Stimulated activated memory B cell treated with anti-CD40 and anti-IgM and Interleukin-4, amounts not matched to agents 10 μg/mL and 1 μg/mL and 100 μg/mL, for 72 hours (primary cell): Measurements from ENCODE around the gene OSBPL8.
"Not testable (repeated sequence)": the region's sequence is repeated elsewhere in the genome, so short reads cannot be mapped to it uniquely, and the experiment has no call there.

Experiments
- ATAC-seq: fragments of 150-1000 bp; cut with Tn5 transposase; 2 replicates; pipeline ENCODE4 v1.10.0; 2021
- H3K27ac Mint-ChIP-seq: one replicate; pipeline ENCODE4 v1.8.0; 2022; ENCODE audit warnings: mild to moderate bottlenecking, mixed read lengths
- H3K27me3 Mint-ChIP-seq: one replicate; pipeline ENCODE4 v1.8.0; 2022; ENCODE audit warnings: mixed read lengths
- H3K36me3 Mint-ChIP-seq: one replicate; pipeline ENCODE4 v1.8.0; 2022; ENCODE audit warnings: mixed read lengths
- H3K4me1 Mint-ChIP-seq: one replicate; pipeline ENCODE4 v1.8.0; 2022; ENCODE audit warnings: mixed read lengths
- H3K4me3 Mint-ChIP-seq: one replicate; pipeline ENCODE4 v1.8.0; 2022; ENCODE audit warnings: mild to moderate bottlenecking, moderate library complexity, mixed read lengths
- H3K9me3 Mint-ChIP-seq: one replicate; pipeline ENCODE4 v1.8.0; 2022; ENCODE audit warnings: mixed read lengths

Gene OSBPL8

GRCh38 chr12:76515271-76515670, 44.3 kb downstream of the OSBPL8 start:
- peaks cover 22% of the 10 kb centered on the region for H3K9me3 Mint-ChIP-seq
- no peak overlapping the region for H3K4me3 Mint-ChIP-seq
- peaks cover 65% of the 10 kb centered on the region for H3K4me1 Mint-ChIP-seq
- peak overlapping the region; percentile 57 for H3K27ac Mint-ChIP-seq
- no peaks in the 10 kb centered on the region for H3K27me3 Mint-ChIP-seq
- peaks cover 59% of the 10 kb centered on the region for H3K36me3 Mint-ChIP-seq
- no peak for ATAC-seq

DNA sequence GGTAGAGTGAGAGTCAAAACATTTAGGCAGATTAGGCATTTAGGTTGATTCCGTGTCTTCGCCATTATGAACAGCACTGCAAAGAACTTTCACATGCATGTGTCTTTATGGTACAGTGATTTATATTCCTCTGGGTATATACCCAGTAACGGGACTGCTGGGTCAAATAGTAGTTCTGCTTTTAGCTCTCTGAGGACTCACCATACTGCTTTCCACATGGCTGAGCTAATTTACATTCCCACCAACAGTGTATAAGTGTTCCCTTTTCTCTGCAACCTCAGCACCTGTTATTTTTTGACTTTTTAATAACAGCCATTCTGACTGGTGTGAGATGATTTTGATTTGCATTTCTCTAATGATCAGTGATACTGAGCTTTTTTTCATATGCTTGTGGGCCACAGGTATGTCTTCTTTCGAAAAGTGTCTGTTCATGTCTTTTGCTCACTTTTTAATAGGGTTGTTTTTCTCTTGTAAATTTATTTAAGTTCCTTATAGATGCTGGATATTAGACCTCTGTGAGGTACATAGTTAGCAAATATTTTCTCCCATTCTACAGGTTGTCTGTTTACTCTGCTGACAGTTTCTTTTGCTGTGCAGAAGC, 48.4 kb downstream of the OSBPL8 start:
- Mint-ChIP-seq H3K36me3 (peaks cover 32% of the 10 kb centered on the region), H3K4me1 (peaks cover 58% of the 10 kb centered on the region), H3K9me3 (peaks cover 16% of the 10 kb centered on the region), H3K27ac (peak overlapping the region; percentile 83)
- not testable (repeated sequence) for H3K4me3 Mint-ChIP-seq, H3K27me3 Mint-ChIP-seq
- ATAC-seq: peak; percentile 99

- peaks cover 38% of the 10 kb centered on the region for H3K4me1 Mint-ChIP-seq
- H3K4me3 Mint-ChIP-seq: no peak overlapping the region
- ATAC-seq: no peak
- H3K9me3 Mint-ChIP-seq: peaks cover 10% of the 10 kb centered on the region
- no peaks in the 10 kb centered on the region for H3K27me3 Mint-ChIP-seq
- H3K27ac Mint-ChIP-seq: peak overlapping the region; percentile 32
- peaks cover 33% of the 10 kb centered on the region for H3K36me3 Mint-ChIP-seq
Observed at GRCh38 chr12:76508128-76508980, 51.2 kb downstream of the OSBPL8 start.

- no peak overlapping the region for H3K4me3 Mint-ChIP-seq
- peaks cover 40% of the 10 kb centered on the region for H3K36me3 Mint-ChIP-seq
- H3K27me3 Mint-ChIP-seq: no peaks in the 10 kb centered on the region
- ATAC-seq: no peak
- H3K4me1 Mint-ChIP-seq: peaks cover 18% of the 10 kb centered on the region
- peaks cover 3% of the 10 kb centered on the region for H3K9me3 Mint-ChIP-seq
- H3K27ac Mint-ChIP-seq: peak overlapping the region; percentile 13
Observed at GRCh38 chr12:76506149-76506548, 53.4 kb downstream of the OSBPL8 start.

DNA sequence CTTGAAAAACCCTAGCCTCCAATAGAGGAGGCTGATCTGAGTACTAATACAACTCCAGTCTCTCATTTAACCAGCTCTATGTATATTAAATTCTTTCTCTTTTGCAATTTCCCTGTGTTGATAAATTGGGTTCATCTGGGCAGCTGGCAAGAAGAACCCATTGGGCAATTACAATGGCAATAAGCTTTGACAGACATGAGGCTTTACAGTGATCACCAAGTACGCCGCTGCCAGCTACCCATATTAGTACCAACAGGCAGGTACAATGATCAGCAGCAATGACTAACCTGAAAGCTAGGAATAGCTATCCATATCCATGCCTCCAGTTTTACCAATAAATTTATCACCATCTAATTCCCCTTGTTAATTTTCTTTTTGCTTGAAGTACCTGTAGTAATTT, 54.5 kb downstream of the OSBPL8 start:
- peaks cover 15% of the 10 kb centered on the region for H3K4me1 Mint-ChIP-seq
- peaks cover 3% of the 10 kb centered on the region for H3K9me3 Mint-ChIP-seq
- no peak overlapping the region for H3K27ac Mint-ChIP-seq
- no peak for ATAC-seq
- H3K27me3 Mint-ChIP-seq: no peaks in the 10 kb centered on the region
- no peak overlapping the region for H3K4me3 Mint-ChIP-seq
- H3K36me3 Mint-ChIP-seq: peaks cover 43% of the 10 kb centered on the region

- Mint-ChIP-seq H3K9me3 (peaks cover 2% of the 10 kb centered on the region), H3K4me1 (peaks cover 15% of the 10 kb centered on the region), H3K36me3 (peaks cover 47% of the 10 kb centered on the region), H3K4me3 (no peak overlapping the region), H3K27ac (no peak overlapping the region), H3K27me3 (no peaks in the 10 kb centered on the region)
- ATAC-seq: no peak
Observed at GRCh38 chr12:76504606-76505005, 55.0 kb downstream of the OSBPL8 start.

GRCh38 chr12:76503957-76504356, 55.6 kb downstream of the OSBPL8 start:
- Mint-ChIP-seq H3K4me1 (peaks cover 10% of the 10 kb centered on the region), H3K27ac (no peak overlapping the region), H3K36me3 (peaks cover 49% of the 10 kb centered on the region), H3K4me3 (no peak overlapping the region), H3K27me3 (no peaks in the 10 kb centered on the region), H3K9me3 (no peaks in the 10 kb centered on the region)
- ATAC-seq: no peak

DNA sequence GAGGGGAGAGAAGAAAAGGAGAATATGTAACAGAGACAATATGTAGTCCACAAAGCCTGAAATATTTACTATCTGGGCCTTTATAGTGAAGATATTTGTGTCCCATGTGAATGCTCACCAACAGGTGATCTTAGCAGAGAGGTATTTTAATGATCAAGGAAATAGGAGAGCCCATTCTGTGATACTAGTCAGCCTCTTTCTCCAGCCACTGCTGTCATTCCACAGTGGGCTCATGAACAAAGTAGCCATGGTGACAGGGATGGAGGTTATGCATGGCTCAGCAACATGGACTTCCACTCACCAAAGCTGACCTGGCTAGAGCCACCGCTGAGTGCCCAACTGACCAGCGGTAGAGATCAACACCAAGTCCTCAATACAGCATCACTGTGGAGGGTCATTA, 58.2 kb downstream of the OSBPL8 start:
- no peaks in the 10 kb centered on the region for H3K27me3 Mint-ChIP-seq
- no peaks in the 10 kb centered on the region for H3K9me3 Mint-ChIP-seq
- peaks cover 5% of the 10 kb centered on the region for H3K4me1 Mint-ChIP-seq
- peaks cover 56% of the 10 kb centered on the region for H3K36me3 Mint-ChIP-seq
- H3K4me3 Mint-ChIP-seq: no peak overlapping the region
- no peak for ATAC-seq
- H3K27ac Mint-ChIP-seq: no peak overlapping the region

DNA sequence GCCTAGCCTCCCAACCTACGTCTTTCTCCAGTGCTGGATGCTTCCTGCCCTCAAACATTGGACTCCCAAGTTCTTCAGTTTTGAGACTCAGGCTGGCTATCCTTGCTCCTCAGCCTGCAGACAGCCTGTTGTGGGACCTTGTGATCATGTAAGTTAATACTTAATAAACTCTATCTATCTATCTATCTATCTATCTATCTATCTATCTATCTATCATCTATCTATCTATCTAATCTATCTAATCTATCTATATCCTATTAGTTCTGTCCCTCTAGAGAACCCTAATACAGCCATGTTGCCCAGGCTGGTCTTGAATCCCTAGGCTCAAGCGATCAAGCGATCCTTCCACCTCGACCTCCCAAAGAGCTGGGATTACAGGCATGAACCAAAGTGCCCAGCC, 60.4 kb downstream of the OSBPL8 start:
- ATAC-seq, H3K4me3 Mint-ChIP-seq, H3K27ac Mint-ChIP-seq, H3K27me3 Mint-ChIP-seq: not testable (repeated sequence)
- Mint-ChIP-seq H3K4me1 (peaks cover 13% of the 10 kb centered on the region), H3K9me3 (peaks cover 13% of the 10 kb centered on the region), H3K36me3 (peaks cover 53% of the 10 kb centered on the region)

DNA sequence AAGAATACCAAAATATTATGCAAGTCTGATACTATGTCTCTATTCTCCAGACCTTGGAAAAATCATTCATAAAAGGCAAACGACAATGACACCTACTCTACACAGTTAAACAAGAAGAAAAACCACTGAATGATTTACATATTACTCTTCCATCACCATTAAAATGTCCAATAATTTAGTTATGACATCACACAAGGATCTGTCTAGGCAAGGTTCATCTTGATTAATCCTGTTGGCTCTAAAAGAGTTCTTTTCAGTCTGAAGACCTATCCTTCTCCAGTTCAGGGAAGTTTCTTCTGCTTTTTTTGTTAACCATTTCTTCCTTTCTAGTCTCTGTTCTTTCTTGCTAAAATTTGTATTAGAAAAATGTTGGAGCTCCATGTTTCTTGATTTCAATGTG, 64.0 kb downstream of the OSBPL8 start:
- ATAC-seq: no peak
- Mint-ChIP-seq H3K9me3 (peaks cover 26% of the 10 kb centered on the region), H3K36me3 (peaks cover 60% of the 10 kb centered on the region), H3K27ac (no peak overlapping the region), H3K4me3 (no peak overlapping the region), H3K4me1 (peaks cover 18% of the 10 kb centered on the region), H3K27me3 (no peaks in the 10 kb centered on the region)

DNA sequence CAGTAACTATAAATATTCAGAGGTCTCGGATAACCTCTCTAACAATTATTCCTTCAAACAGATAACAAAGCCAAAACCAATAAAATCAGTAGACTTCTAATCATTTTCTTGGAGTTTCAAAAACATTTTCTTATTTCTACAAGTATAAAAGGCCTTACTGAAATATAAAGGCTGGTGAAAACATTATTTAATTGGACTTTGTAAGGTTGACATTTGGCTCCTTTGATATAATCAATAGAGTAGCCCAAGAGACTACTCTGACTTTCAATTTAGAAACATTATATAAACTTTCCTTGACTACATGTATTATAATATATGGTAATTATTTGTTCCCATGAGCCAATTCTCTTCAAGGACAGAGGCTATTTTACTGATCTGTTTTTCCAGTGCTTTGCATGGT, 68.3 kb downstream of the OSBPL8 start:
- H3K27me3 Mint-ChIP-seq: no peaks in the 10 kb centered on the region
- peaks cover 26% of the 10 kb centered on the region for H3K9me3 Mint-ChIP-seq
- H3K4me1 Mint-ChIP-seq: peaks cover 29% of the 10 kb centered on the region
- H3K27ac Mint-ChIP-seq: no peak overlapping the region
- H3K36me3 Mint-ChIP-seq: peaks cover 61% of the 10 kb centered on the region
- no peak for ATAC-seq
- no peak overlapping the region for H3K4me3 Mint-ChIP-seq

GRCh38 chr12:76490763-76491162, 68.8 kb downstream of the OSBPL8 start:
- H3K4me1 Mint-ChIP-seq: peaks cover 24% of the 10 kb centered on the region
- ATAC-seq: no peak
- H3K27ac Mint-ChIP-seq: no peak overlapping the region

GRCh38 chr12:76489737-76490136, 69.8 kb downstream of the OSBPL8 start:
- Mint-ChIP-seq H3K27me3 (no peaks in the 10 kb centered on the region), H3K4me1 (peaks cover 23% of the 10 kb centered on the region), H3K36me3 (peaks cover 56% of the 10 kb centered on the region), H3K9me3 (peaks cover 19% of the 10 kb centered on the region), H3K27ac (no peak overlapping the region), H3K4me3 (no peak overlapping the region)
- ATAC-seq: no peak

More at GRCh38 chr12:76490763-76491162, 68.8 kb downstream of the OSBPL8 start:
- H3K9me3 Mint-ChIP-seq: peaks cover 22% of the 10 kb centered on the region
- H3K36me3 Mint-ChIP-seq: peaks cover 61% of the 10 kb centered on the region
- no peaks in the 10 kb centered on the region for H3K27me3 Mint-ChIP-seq
- H3K4me3 Mint-ChIP-seq: no peak overlapping the region

GRCh38 chr12:76486011-76486410, 73.6 kb downstream of the OSBPL8 start:
- no peak for ATAC-seq
- Mint-ChIP-seq H3K27me3 (no peaks in the 10 kb centered on the region), H3K36me3 (peaks cover 45% of the 10 kb centered on the region)

DNA sequence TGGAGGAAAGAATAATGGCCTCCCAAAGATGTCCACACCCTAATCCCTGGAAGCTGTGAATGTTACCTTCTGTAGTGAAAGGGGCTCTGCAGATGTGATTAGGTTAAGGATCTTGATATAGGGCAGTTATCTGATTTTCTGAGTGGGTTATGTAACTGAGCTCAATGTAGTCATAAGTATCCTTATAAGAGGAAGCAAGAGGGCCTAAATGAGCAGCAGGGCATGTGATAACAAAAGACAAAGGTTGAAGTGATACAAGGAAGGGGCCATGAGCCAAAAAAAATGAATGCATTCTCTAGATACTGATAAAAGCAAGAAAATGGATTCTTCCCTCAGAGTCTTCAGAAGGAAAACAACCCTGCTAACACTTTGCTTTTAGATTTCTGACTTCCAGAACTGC, 78.8 kb downstream of the OSBPL8 start:
- Mint-ChIP-seq H3K27me3 (no peaks in the 10 kb centered on the region), H3K27ac (no peak overlapping the region), H3K36me3 (peaks cover 29% of the 10 kb centered on the region), H3K9me3 (no peaks in the 10 kb centered on the region), H3K4me1 (peaks cover 11% of the 10 kb centered on the region), H3K4me3 (no peak overlapping the region)
- ATAC-seq: no peak

More at GRCh38 chr12:76486011-76486410, 73.6 kb downstream of the OSBPL8 start:
- H3K4me1 Mint-ChIP-seq: peaks cover 18% of the 10 kb centered on the region
- no peaks in the 10 kb centered on the region for H3K9me3 Mint-ChIP-seq
- H3K4me3 Mint-ChIP-seq: no peak overlapping the region
- no peak overlapping the region for H3K27ac Mint-ChIP-seq

DNA sequence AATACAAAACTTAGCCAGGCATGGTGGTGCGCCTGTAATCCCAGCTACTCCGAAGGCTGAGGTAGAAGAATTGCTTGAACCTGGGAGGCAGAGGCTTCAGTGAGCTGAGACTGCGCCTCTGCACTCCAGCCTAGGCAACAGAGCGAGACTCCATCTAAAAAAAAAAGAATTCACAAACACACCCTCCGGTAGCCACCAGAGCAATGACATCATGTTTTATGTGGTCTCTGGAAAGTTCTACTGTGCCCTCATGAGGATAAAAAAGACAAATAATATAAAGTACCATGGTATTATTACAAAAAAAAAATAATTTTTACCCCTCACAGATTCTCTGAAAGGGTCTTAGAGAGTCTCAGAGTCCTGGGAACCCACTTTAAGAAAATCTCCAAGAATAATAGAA, 81.5 kb downstream of the OSBPL8 start:
- peaks cover 22% of the 10 kb centered on the region for H3K36me3 Mint-ChIP-seq
- no peaks in the 10 kb centered on the region for H3K9me3 Mint-ChIP-seq
- ATAC-seq: no peak
- no peaks in the 10 kb centered on the region for H3K27me3 Mint-ChIP-seq
- no peak overlapping the region for H3K4me3 Mint-ChIP-seq
- H3K4me1 Mint-ChIP-seq: peaks cover 11% of the 10 kb centered on the region
- H3K27ac Mint-ChIP-seq: no peak overlapping the region
